OCI-LY1 (cell line): ENCODE measurements around the gene GBE1.

Experiments
- H2AFZ ChIP-seq: fragments of 200-600 bp; sonication (generic), shearing (Covaris generic); 2 replicates; pipeline ENCODE4 v1.6.0; 2014; ENCODE audit warnings: antibody characterized with exemption, mild to moderate bottlenecking, low read length
- H3F3A ChIP-seq: fragments of 200-600 bp; sonication (generic), shearing (Covaris generic); 2 replicates; pipeline ENCODE4 v1.6.0; 2014; ENCODE audit warnings: mild to moderate bottlenecking, antibody characterized with exemption, low read length, moderate library complexity; ENCODE audit not compliant: insufficient read depth
- H3K27ac ChIP-seq: fragments of 200-600 bp; sonication (generic); 2 replicates; pipeline ENCODE4 v1.5.1; 2014; ENCODE audit warnings: low read length, mixed run types, mild to moderate bottlenecking, low read depth; ENCODE audit not compliant: poor library complexity, severe bottlenecking
- H3K27me3 ChIP-seq: fragments of 200-600 bp; sonication (generic); 2 replicates; pipeline ENCODE4 v1.6.0; 2014; ENCODE audit warnings: antibody characterized with exemption, mild to moderate bottlenecking, low read length, moderate library complexity; ENCODE audit not compliant: insufficient read depth
- H3K36me3 ChIP-seq: fragments of 200-600 bp; sonication (generic); 2 replicates; pipeline ENCODE4 v1.6.1; 2014; ENCODE audit warnings: mild to moderate bottlenecking, antibody characterized with exemption, low read length, moderate library complexity, mixed read lengths; ENCODE audit not compliant: insufficient read depth
- H3K4me1 ChIP-seq: fragments of 200-600 bp; sonication (generic); 2 replicates; pipeline ENCODE4 v1.5.1; 2014; ENCODE audit warnings: mild to moderate bottlenecking, low read length, moderate library complexity; ENCODE audit not compliant: insufficient read depth, severe bottlenecking
- H3K4me2 ChIP-seq: fragments of 200-600 bp; sonication (generic), shearing (Covaris generic); 2 replicates; pipeline ENCODE4 v1.6.1; 2014; ENCODE audit warnings: low read length
- H3K4me3 ChIP-seq: fragments of 200-600 bp; sonication (generic); 2 replicates; pipeline ENCODE4 v1.5.1; 2014; ENCODE audit warnings: low read length, low read depth, mild to moderate bottlenecking, mixed read lengths; ENCODE audit not compliant: poor library complexity, severe bottlenecking
- H3K79me2 ChIP-seq: fragments of 200-600 bp; shearing (Covaris generic); 2 replicates; pipeline ENCODE4 v1.6.1; 2016; ENCODE audit warnings: mixed run types, low read length, mixed read lengths; ENCODE audit not compliant: insufficient read depth
- H3K9ac ChIP-seq: fragments of 200-600 bp; sonication (generic), shearing (Covaris generic); 2 replicates; pipeline ENCODE4 v1.6.1; 2014; ENCODE audit warnings: mild to moderate bottlenecking, low read length, mixed read lengths
- H3K9me2 ChIP-seq: fragments of 200-600 bp; sonication (generic), shearing (Covaris generic); 2 replicates; pipeline ENCODE4 v1.6.1; 2014; ENCODE audit warnings: low read depth, mild to moderate bottlenecking, low read length, mixed read lengths
- H3K9me3 ChIP-seq: fragments of 200-600 bp; shearing (Covaris generic); 2 replicates; pipeline ENCODE4 v1.6.1; 2014; ENCODE audit warnings: low read length, mixed read lengths
- H4K20me1 ChIP-seq: fragments of 200-600 bp; sonication (generic), shearing (Covaris generic); 2 replicates; pipeline ENCODE4 v1.6.0; 2016; ENCODE audit warnings: mild to moderate bottlenecking, low read length; ENCODE audit not compliant: insufficient read depth
- CTCF ChIP-seq: fragments of 200-600 bp; sonication (generic), shearing (Covaris generic); IDR thresholded peaks from 2 replicates; pipeline ENCODE4 v1.5.1; 2017; ENCODE audit warnings: mild to moderate bottlenecking, antibody characterized with exemption, low read length, moderate library complexity, mixed read lengths
- EZH2 ChIP-seq: fragments of 200-600 bp; sonication (generic), shearing (Covaris generic); IDR thresholded peaks from 2 replicates; pipeline ENCODE4 v1.8.0; 2017; ENCODE audit warnings: borderline replicate concordance, mixed run types, mild to moderate bottlenecking, antibody characterized with exemption, low read length, moderate library complexity, mixed read lengths

GBE1 gene

GRCh38 chr3:81643721-81644120 is 117.7 kb downstream of the GBE1 start:
- Histone ChIP-seq H3K79me2 (no peaks in the 10 kb centered on the region), H3K36me3 (no peaks in the 10 kb centered on the region), H3K27me3 (no peaks in the 10 kb centered on the region), H3K4me1 (no peaks in the 10 kb centered on the region), H3K9ac (no peak overlapping the region), H3K9me2 (no peaks in the 10 kb centered on the region), H2AFZ (no peak overlapping the region), H3K27ac (no peak overlapping the region), H3K4me2 (no peak overlapping the region), H3K4me3 (no peak overlapping the region), H3K9me3 (no peaks in the 10 kb centered on the region), H3F3A (no peaks in the 10 kb centered on the region), H4K20me1 (no peaks in the 10 kb centered on the region)
- TF ChIP-seq EZH2 (no peak), CTCF (peak; percentile 46; the same call in 1 of the 2 replicates)

GRCh38 chr3:81638480-81638879 is 123.0 kb downstream of the GBE1 start:
- Histone ChIP-seq H3K27me3 (no peaks in the 10 kb centered on the region), H3K27ac (no peak overlapping the region), H3K4me2 (no peak overlapping the region), H3K36me3 (no peaks in the 10 kb centered on the region), H3K4me3 (no peak overlapping the region), H3K9me2 (no peaks in the 10 kb centered on the region), H3F3A (no peaks in the 10 kb centered on the region), H4K20me1 (no peaks in the 10 kb centered on the region), H2AFZ (no peak overlapping the region), H3K9ac (no peak overlapping the region), H3K9me3 (no peaks in the 10 kb centered on the region), H3K4me1 (no peaks in the 10 kb centered on the region), H3K79me2 (no peaks in the 10 kb centered on the region)
- TF ChIP-seq EZH2 (no peak), CTCF (no peak)

- TF ChIP-seq CTCF: no peak
- Histone ChIP-seq H3K9me2 (no peaks in the 10 kb centered on the region), H3F3A (no peaks in the 10 kb centered on the region), H3K27ac (no peak overlapping the region), H3K4me2 (no peak overlapping the region), H3K9me3 (no peaks in the 10 kb centered on the region), H3K4me1 (no peaks in the 10 kb centered on the region), H4K20me1 (no peaks in the 10 kb centered on the region), H3K4me3 (no peak overlapping the region), H3K27me3 (no peaks in the 10 kb centered on the region), H2AFZ (no peak overlapping the region), H3K36me3 (no peaks in the 10 kb centered on the region), H3K9ac (no peak overlapping the region), H3K79me2 (no peaks in the 10 kb centered on the region)
Measured at GRCh38 chr3:81632659-81633058, 128.8 kb downstream of the GBE1 start.
